UCSD-AML1 (cell line): ENCODE results near the gene KRTAP13-2.

Experiments used
- DNase-seq: peaks from one replicate; lab custom pipeline; 2025; ENCODE audit not compliant: unreplicated experiment; lab: John Stamatoyannopoulos, UW

The KRTAP13-2 gene

DNA sequence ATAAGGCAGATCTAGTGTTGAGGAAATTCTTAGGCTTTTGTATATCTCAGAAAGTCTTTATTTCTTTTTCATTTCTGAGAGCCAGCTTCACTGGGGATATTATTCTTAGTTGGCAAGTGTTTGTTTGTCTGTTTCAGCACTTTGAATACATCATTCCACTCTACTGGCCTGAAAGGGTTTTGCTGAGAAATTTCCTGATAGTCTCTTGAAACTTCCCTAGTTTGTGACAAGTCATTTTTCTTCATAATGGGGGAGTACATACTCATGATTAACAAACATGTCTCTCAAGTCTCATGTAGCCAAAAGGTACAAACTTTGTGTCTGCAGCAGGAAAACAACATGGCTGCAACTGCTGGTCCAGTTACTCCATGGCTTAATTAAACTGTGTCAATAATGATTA, 45.7 kb downstream of the KRTAP13-2 start:
- DNase-seq = no peak
